K562 (cell line): ENCODE measurements around the gene EPM2A. TPM values are rescaled to one million over a fixed set of nuclear protein-coding genes. Genes with fewer than 3 reads are reported as not detected.

Experiments used
- ATAC-seq: fragments of 200-7000 bp; cut with Tn5 transposase; 3 replicates; pipeline ENCODE4 v1.9.1; 2020; ENCODE audit warnings: moderate library complexity
- BruUV-seq: library from RNA; stranded (reverse); fragments of 400-500 nt; replicated peaks from 2 replicates; lab custom pipeline; 2021; lab: Mats Ljungman, UMichigan
- CTCF ChIA-PET: fragments of 300-600 bp; formaldehyde crosslinking; extraction: SDS; loops from one replicate; lab custom pipeline; 2021; ENCODE audit warnings: low intra/inter-chr PET ratio; lab: Yijun Ruan, JAX
- POLR2A ChIA-PET: fragments of 300-600, 350-650 bp; sonication (Branson Sonifier 250); formaldehyde crosslinking; extraction: SDS; loops from one replicate; lab custom pipeline; 2021; ENCODE audit warnings: antibody characterized with exemption, inconsistent platforms; lab: Yijun Ruan, JAX
- DNase-seq, 4 experiments: peaks; one replicate each; pipeline versions ENCODE4 v3.0.0 to v3.0.0-alpha.2; 2011 to 2018; ENCODE audit warnings: low spot score in 3 of 4, mixed read lengths in 3 of 4; ENCODE audit errors: extremely low read depth in 1 of 4
- FAIRE-seq: peaks from 2 replicates; lab custom pipeline; 2011; peaks lifted over from hg19 to GRCh38; lab: Jason Lieb, UNC
- H2AFZ ChIP-seq: 2 replicates; pipeline ENCODE4 v1.6.0; 2011; ENCODE audit warnings: low read depth, low read length, control low read depth, inconsistent platforms
- H3K27ac ChIP-seq: fragments of 200-600 bp; 3 replicates; pipeline ENCODE4 v1.8.0; 2011; ENCODE audit warnings: low read depth, mild to moderate bottlenecking, control low read depth, inconsistent platforms, low read length, moderate library complexity, mixed read lengths; ENCODE audit errors: extremely low read depth
- H3K27me3 ChIP-seq, 2 experiments: fragments of 300-600 bp in 1 of 2; 2 replicates in 1 of 2; 3 replicates in 1 of 2; pipeline versions ENCODE4 v1.6.0 to v1.8.0; 2011; ENCODE audit warnings: inconsistent platforms in 2 of 2, low read length in 2 of 2, mild to moderate bottlenecking in 1 of 2, mixed read lengths in 1 of 2, moderate library complexity in 1 of 2; ENCODE audit not compliant: control insufficient read depth in 2 of 2, insufficient read depth in 2 of 2
- H3K36me3 ChIP-seq: fragments of 300-600 bp; 3 replicates; pipeline ENCODE4 v1.8.0; 2011; ENCODE audit warnings: mild to moderate bottlenecking, low read length, inconsistent platforms; ENCODE audit not compliant: control insufficient read depth, insufficient read depth
- H3K4me1 ChIP-seq, 2 experiments: fragments of 200-600 bp in 1 of 2; replicated peaks in 1 of 2; 2 replicates in 1 of 2; 3 replicates in 1 of 2; pipeline versions ENCODE4 v1.5.1 to v1.8.0; 2011; ENCODE audit warnings: inconsistent platforms in 2 of 2, low read length in 2 of 2, mild to moderate bottlenecking in 1 of 2, mixed read lengths in 1 of 2, moderate library complexity in 1 of 2; ENCODE audit not compliant: control insufficient read depth in 2 of 2, insufficient read depth in 2 of 2
- H3K4me2 ChIP-seq: 2 replicates; pipeline ENCODE4 v1.6.1; 2011; ENCODE audit warnings: low read length, control low read depth, inconsistent platforms, mixed read lengths; ENCODE audit not compliant: insufficient read depth
- H3K4me3 ChIP-seq: fragments of 200-600 bp; sonication (generic), shearing (Covaris generic); 2 replicates; pipeline ENCODE4 v1.5.1; 2016; ENCODE audit warnings: control low read depth, inconsistent platforms
- H3K79me2 ChIP-seq: fragments of 200-600 bp; 3 replicates; pipeline ENCODE4 v1.8.0; 2011; ENCODE audit warnings: low read length, inconsistent platforms; ENCODE audit not compliant: control insufficient read depth, insufficient read depth
- H3K9ac ChIP-seq, 2 experiments: 2 replicates each; pipeline versions ENCODE4 v1.6.0 to v1.6.1; 2011; ENCODE audit warnings: low read depth in 2 of 2, low read length in 2 of 2, control low read depth in 1 of 2, inconsistent platforms in 1 of 2, mild to moderate bottlenecking in 1 of 2, mixed read lengths in 1 of 2; ENCODE audit not compliant: insufficient read depth in 1 of 2
- H3K9me1 ChIP-seq: one replicate; pipeline ENCODE4 v1.6.0; 2011; ENCODE audit warnings: inconsistent platforms, mild to moderate bottlenecking, low read length, moderate library complexity; ENCODE audit not compliant: control insufficient read depth, insufficient read depth
- H3K9me3 ChIP-seq: replicated peaks from 2 replicates; pipeline ENCODE4 v1.5.1; 2011; ENCODE audit warnings: low read depth, low read length, inconsistent platforms; ENCODE audit not compliant: control insufficient read depth, insufficient read depth
- H4K20me1 ChIP-seq: replicated peaks from 2 replicates; pipeline ENCODE4 v1.6.1; 2011; ENCODE audit warnings: low read length, inconsistent platforms, mixed read lengths; ENCODE audit not compliant: control insufficient read depth, insufficient read depth
- MTA1 ChIP-seq: fragments of 450-650 bp; IDR thresholded peaks from 2 replicates; pipeline ENCODE4 v1.6.1; 2017; ENCODE audit warnings: borderline replicate concordance
- MTF1 ChIP-seq: fragments of 250-450 bp; sonication (Bioruptor Pico); IDR thresholded peaks from 2 replicates; pipeline ENCODE4 v1.9.0; 2021; ENCODE audit warnings: moderate library complexity, mild to moderate bottlenecking, inconsistent platforms, borderline replicate concordance
- RBM22 ChIP-seq: fragments of 200-400 bp; formaldehyde crosslinking; IDR thresholded peaks from 2 replicates; pipeline ENCODE4 v1.6.1; 2018; ENCODE audit warnings: low read length, low read depth; ENCODE audit not compliant: poor library complexity, severe bottlenecking
- RFX5 ChIP-seq: IDR thresholded peaks from 2 replicates; pipeline ENCODE4 v1.6.1; 2011; ENCODE audit warnings: low read depth, mild to moderate bottlenecking, improper control_type of control experiment, low read length
- TEAD2 ChIP-seq: fragments of 450-650 bp; IDR thresholded peaks from 2 replicates; pipeline ENCODE4 v1.6.1; 2016; ENCODE audit warnings: missing genetic modification characterization, control low read depth, missing compliant biosample characterization
- ZNF133 ChIP-seq: fragments of 250-450 bp; sonication (Bioruptor Pico); IDR thresholded peaks from 2 replicates; pipeline ENCODE4 v1.4.0; 2020; ENCODE audit warnings: mild to moderate bottlenecking
- ZNF282 ChIP-seq: sonication (generic); formaldehyde crosslinking; IDR thresholded peaks from 2 replicates; pipeline ENCODE4 v1.8.1; 2023; ENCODE audit warnings: missing genetic modification reagents
- ZNF586 ChIP-seq: fragments of 450-650 bp; formaldehyde crosslinking; conservative IDR thresholded peaks from 2 replicates; pipeline ENCODE4 v1.4.0; 2020; ENCODE audit warnings: mild to moderate bottlenecking, moderate library complexity
- WGBS: fragments of 100-300 bp; shearing (Covaris generic); methylation state at CpG from one replicate; pipeline ENCODE4 v1.1.6; 2016; ENCODE audit warnings: low coverage, mixed read lengths; ENCODE audit not compliant: insufficient coverage; ENCODE audit errors: missing lambda C conversion rate; 5-methylcytosine and 5-hydroxymethylcytosine counted together
- in situ Hi-C: fragments of 300-500 bp; cut with MboI; formaldehyde crosslinking; loops from 4 replicates; pipeline ENCODE4 v1.15.0; 2018; ENCODE audit warnings: inconsistent platforms, mixed read lengths
- intact Hi-C: fragments of 100-400 bp; cut with micrococcal nuclease; formaldehyde crosslinking; loops from 2 replicates; pipeline ENCODE4 v1.14.2; 2022
- polyA plus RNA-seq, 8 experiments: library from polyadenylated mRNA; depleted of rRNA in 4 of 8; stranded (reverse) in 5 of 8; unstranded in 3 of 8; fragments of >200 nt; fragmentation: Nextera tagmentation in 2 of 8; fragmentation: Illumina TruSeq in 1 of 8; extraction: Ambion mirVana in 2 of 8; extraction: Trizol in 1 of 8; gene quantifications; 2 replicates each; pipeline versions ENCODE4 v1.2.1 to v1.2.3, GENCODE V29; 2011 to 2014; ENCODE audit warnings: inconsistent platforms in 1 of 8, missing spikeins in 1 of 8
- total RNA-seq, 7 experiments: library from RNA; depleted of rRNA in 6 of 7; stranded (reverse); fragments of >200 nt in 6 of 7; fragmentation: Illumina TruSeq in 2 of 7; extraction: Trizol in 2 of 7; gene quantifications; 2 replicates each; pipeline versions ENCODE4 v1.2.1 to v1.2.3, GENCODE V29; 2011 to 2021; ENCODE audit warnings: low replicate concordance in 1 of 7

EPM2A gene
- total and polyA plus RNA-seq, 9 of the 15 experiments (the other 6 are each of a cell fraction or from before 2014, with no cell fraction given) = 0.35 to 5.3 (median 2.5) TPM

- H3K36me3 ChIP-seq = no peaks in the 10 kb centered on the region
- no peak for DNase-seq
- no peaks in the 10 kb centered on the region for H4K20me1 ChIP-seq
- H3K9me3 ChIP-seq = no peaks in the 10 kb centered on the region
- H3K27ac ChIP-seq = no peak overlapping the region
- no peak for ATAC-seq
- ChIA-PET CTCF (no interaction called here), POLR2A (no interaction called here)
- WGBS = 2% methylated on average over 3 of the region's 3 CpGs
- no peak for TF ChIP-seq ZNF133
- TF ChIP-seq MTF1 (CRISPR knock-in tag) = no peak
- TF ChIP-seq ZNF586 (CRISPR knock-in tag) = no peak
- TF ChIP-seq RFX5 = no peak
- no peak for TF ChIP-seq ZNF282 (CRISPR knock-in tag)
- TF ChIP-seq TEAD2 = no peak
- TF ChIP-seq RBM22 = no peak
- no peak for TF ChIP-seq MTA1
- no peaks in the 10 kb centered on the region for H3K79me2 ChIP-seq
- no peak overlapping the region for H3K4me3 ChIP-seq
- no peak overlapping the region for H3K9ac ChIP-seq
- H3K4me2 ChIP-seq = no peak overlapping the region
- H3K9me1 ChIP-seq = no peaks in the 10 kb centered on the region
- no peak for FAIRE-seq
- no TSS peak for BruUV-seq
- intact Hi-C loops = loop anchor here (5.0 kb wide), 1 partner anchor 1523 kb away; no protein-coding TSS in a partner anchor
- H3K27me3 ChIP-seq = peaks cover 0 to 4% of the 10 kb centered on the region in 2 experiments; a peak in 1 of 5 replicates
- H3K4me1 ChIP-seq = no peaks in the 10 kb centered on the region
- H2AFZ ChIP-seq = no peak overlapping the region
- in situ Hi-C loops = loop anchor here (25.0 kb wide), 1 partner anchor 1043 kb away; no protein-coding TSS in a partner anchor
Measured at GRCh38 chr6:145630598-145630997, 104.7 kb downstream of the EPM2A start.
